ENCODE data around the gene STK24.
A peak's percentile ranks its signal among the peaks of the same experiment; 100 is the strongest.

STK24 gene

DNA sequence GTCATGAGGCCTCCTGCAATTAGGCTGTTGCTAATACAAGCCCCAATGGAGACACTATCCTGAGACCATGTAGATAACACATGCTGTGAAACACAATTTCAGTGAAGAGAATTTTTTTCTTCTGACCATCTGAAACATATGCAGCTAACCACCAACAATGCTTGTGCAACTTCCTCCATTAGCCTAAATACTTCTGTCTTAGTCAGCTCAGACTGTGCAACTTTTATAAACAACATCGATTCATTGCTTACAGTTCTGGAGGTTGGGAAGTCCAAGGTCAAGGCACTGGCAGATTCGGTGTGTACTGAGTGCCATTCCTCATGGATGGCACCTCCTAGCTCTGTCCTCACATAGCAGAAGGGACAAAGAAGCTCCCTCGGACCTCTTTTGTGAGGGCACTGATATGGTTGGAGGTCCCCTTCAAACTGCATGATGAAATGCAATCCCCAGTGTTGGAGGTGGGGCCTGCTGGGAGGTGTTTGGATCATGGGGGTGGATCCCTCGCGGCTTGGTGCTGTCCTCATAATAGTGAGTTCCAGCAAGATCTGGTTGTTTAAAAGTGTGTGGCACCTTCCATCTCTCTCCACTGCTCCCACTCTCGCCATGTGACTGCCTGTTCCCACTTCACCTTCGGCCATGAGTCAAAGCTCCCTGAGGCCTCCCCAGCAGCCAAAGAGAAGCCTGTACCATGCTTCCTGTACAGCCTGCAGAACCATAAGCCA lies 27.7 kb downstream of the STK24 start:
- Histone ChIP-seq H3K36me3 (ENCODE audit: control insufficient read depth, insufficient read depth, low read length) (peaks cover 22% of the 10 kb centered on the region), H3K4me3 (ENCODE audit: low read depth, low read length) (no peak overlapping the region), H3K27ac (ENCODE audit: low read depth, low read length) (no peak overlapping the region), H3K4me1 (ENCODE audit: control insufficient read depth, insufficient read depth, low read length) (peaks cover 11% of the 10 kb centered on the region), H3K27me3 (ENCODE audit: control insufficient read depth, insufficient read depth, low read length) (no peaks in the 10 kb centered on the region), H3K9ac (ENCODE audit: low read length) (no peak overlapping the region), H3K9me3 (ENCODE audit: control insufficient read depth, insufficient read depth, low read depth, low read length) (no peaks in the 10 kb centered on the region)

DNA sequence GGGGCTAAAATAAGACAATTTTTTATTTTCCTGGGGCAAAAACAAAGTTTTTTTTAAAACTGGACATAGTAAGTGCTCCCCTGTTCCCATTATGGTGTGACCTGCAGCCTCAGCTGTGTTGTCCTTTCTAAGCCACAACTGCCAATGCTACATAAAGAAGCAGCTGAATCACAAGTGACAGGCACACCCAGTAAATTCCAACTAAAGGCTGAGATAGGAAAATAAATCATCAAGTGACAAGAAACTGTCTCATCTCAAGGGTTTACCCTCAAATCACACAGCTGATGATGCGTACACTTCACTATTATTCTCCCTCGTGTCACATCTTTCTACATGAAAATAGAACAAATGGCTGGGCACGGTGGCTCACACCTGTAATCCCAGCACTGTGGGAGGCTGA lies 28.7 kb downstream of the STK24 start:
- H3K27ac ChIP-seq (ENCODE audit: low read depth, low read length): no peak overlapping the region

DNA sequence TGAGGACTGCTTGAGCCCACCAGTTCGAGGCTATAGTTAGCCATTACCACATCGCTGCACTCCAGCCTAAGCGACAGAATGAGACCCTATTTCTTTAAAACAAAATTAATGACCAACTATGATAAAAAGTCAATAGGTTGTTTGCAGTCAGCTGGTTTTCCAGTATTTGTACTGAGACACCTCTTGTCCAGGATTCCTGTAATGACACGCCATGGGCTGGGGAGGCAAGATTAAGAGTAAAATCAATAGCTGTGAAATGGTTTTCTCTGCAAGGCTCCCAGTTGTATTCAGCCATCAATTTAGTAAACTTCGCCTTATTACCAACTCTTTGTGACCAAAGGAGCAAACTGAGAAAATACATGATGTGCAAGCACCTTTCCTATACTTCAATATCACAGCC lies 29.5 kb downstream of the STK24 start:
- Histone ChIP-seq H3K27ac (ENCODE audit: low read depth, low read length) (no peak overlapping the region), H3K9me3 (ENCODE audit: control insufficient read depth, insufficient read depth, low read depth, low read length) (no peaks in the 10 kb centered on the region), H3K4me3 (ENCODE audit: low read depth, low read length) (no peak overlapping the region), H3K9ac (ENCODE audit: low read length) (no peak overlapping the region), H3K36me3 (ENCODE audit: control insufficient read depth, insufficient read depth, low read length) (peaks cover 22% of the 10 kb centered on the region), H3K4me1 (ENCODE audit: control insufficient read depth, insufficient read depth, low read length) (peaks cover 28% of the 10 kb centered on the region), H3K27me3 (ENCODE audit: control insufficient read depth, insufficient read depth, low read length) (no peaks in the 10 kb centered on the region)

More for the DNA sequence above, 28.7 kb downstream of the STK24 start:
- Histone ChIP-seq H3K27me3 (ENCODE audit: control insufficient read depth, insufficient read depth, low read length) (no peaks in the 10 kb centered on the region), H3K4me3 (ENCODE audit: low read depth, low read length) (no peak overlapping the region), H3K9me3 (ENCODE audit: control insufficient read depth, insufficient read depth, low read depth, low read length) (no peaks in the 10 kb centered on the region), H3K36me3 (ENCODE audit: control insufficient read depth, insufficient read depth, low read length) (peaks cover 22% of the 10 kb centered on the region), H3K9ac (ENCODE audit: low read length) (no peak overlapping the region), H3K4me1 (ENCODE audit: control insufficient read depth, insufficient read depth, low read length) (peaks cover 20% of the 10 kb centered on the region)

DNA sequence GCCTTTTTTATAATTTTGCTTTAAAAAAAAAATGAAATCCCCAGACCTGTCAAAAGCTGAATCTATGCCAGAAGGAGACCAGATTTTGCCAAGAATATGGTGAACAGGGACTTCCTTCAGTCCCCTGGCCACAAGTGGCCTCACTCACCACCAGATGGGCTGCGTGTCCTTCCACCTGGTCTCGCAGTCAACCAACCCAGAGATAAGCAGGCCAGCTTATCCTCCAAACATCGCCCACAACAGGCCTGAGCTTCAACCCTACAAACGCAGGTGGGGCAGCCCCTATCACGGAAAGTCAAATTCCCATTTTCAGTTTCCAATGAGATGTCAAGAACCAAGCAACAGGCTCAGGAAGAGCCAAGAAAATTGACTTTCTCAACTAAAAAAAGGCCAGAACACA lies 30.5 kb downstream of the STK24 start:
- Histone ChIP-seq H3K27ac (ENCODE audit: low read depth, low read length) (no peak overlapping the region), H3K36me3 (ENCODE audit: control insufficient read depth, insufficient read depth, low read length) (peaks cover 17% of the 10 kb centered on the region), H3K27me3 (ENCODE audit: control insufficient read depth, insufficient read depth, low read length) (no peaks in the 10 kb centered on the region), H3K9ac (ENCODE audit: low read length) (no peak overlapping the region), H3K4me3 (ENCODE audit: low read depth, low read length) (no peak overlapping the region), H3K4me1 (ENCODE audit: control insufficient read depth, insufficient read depth, low read length) (peaks cover 36% of the 10 kb centered on the region), H3K9me3 (ENCODE audit: control insufficient read depth, insufficient read depth, low read depth, low read length) (no peaks in the 10 kb centered on the region)

DNA sequence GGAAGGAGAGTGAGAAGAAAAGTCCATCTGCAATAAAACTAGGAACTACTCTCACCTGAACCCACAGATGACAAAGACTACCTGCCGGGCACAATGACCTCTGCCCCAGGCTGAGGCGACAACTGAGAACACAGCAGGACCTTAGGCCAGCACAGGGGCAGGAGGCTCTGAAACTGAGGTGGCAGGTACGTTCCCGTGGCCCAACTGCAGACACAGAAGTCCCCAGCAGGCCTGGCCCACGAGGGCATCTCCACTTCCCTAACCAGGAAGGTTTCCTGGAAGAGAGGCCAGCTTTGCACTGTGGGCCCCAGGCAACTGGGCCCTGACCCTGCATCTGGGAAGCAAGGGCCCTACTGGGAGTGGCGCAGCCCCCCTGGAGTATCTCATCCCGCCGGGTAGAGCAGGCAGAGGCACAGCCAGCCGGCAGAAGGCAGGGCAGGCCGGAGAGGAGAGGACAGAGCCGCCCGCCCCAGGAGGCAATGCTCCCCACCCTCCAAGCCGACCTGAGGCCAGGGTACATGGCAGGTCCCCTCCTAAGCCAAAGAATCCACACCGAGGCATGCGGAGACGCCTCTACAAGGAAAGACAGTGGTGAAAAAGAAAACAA lies 32.7 kb downstream of the STK24 start:
- Histone ChIP-seq H3K27me3 (ENCODE audit: control insufficient read depth, insufficient read depth, low read length) (no peaks in the 10 kb centered on the region), H3K36me3 (ENCODE audit: control insufficient read depth, insufficient read depth, low read length) (peaks cover 3% of the 10 kb centered on the region), H3K9ac (ENCODE audit: low read length) (no peak overlapping the region), H3K4me1 (ENCODE audit: control insufficient read depth, insufficient read depth, low read length) (peaks cover 36% of the 10 kb centered on the region), H3K4me3 (ENCODE audit: low read depth, low read length) (no peak overlapping the region; the same call in 1 of the 2 replicates), H3K9me3 (ENCODE audit: control insufficient read depth, insufficient read depth, low read depth, low read length) (no peaks in the 10 kb centered on the region), H3K27ac (ENCODE audit: low read depth, low read length) (peak overlapping the region; percentile 43; the same call in 1 of the 2 replicates)

DNA sequence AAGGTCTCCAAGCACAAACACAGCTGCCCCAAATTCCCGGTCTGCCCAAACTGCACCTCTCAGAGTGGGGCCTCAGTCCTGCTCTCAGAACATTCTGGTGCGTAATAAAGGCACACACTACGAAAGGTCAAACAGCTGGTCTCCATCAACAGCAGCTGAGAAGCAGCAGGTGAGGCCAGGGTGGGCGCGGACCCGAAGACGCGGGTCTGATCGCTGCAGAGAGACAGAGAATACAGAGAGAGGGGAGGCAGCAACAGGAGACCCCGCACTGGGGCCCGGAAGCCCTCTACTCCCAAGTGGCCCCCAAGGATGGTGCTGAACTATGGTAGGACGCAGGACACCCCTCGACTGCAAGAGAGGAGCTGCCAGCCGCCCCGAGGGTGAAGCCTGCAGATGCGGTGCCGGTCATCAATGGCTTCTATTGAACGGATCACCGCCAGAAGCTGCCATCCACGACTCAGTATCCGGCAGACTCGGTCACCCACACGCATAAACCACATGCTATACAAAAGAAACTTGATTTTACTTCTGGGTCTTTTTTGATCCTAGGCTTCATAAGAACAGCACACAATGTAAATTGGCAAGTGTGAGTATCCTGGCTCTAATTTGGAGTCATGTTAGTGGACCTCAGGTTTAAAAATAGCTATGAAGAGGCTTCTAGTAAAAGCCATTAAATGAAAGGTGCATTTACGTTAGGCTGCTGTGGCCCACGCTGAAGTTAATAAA lies 33.4 kb downstream of the STK24 start:
- Histone ChIP-seq H3K36me3 (ENCODE audit: control insufficient read depth, insufficient read depth, low read length) (no peaks in the 10 kb centered on the region), H3K9me3 (ENCODE audit: control insufficient read depth, insufficient read depth, low read depth, low read length) (no peaks in the 10 kb centered on the region), H3K4me1 (ENCODE audit: control insufficient read depth, insufficient read depth, low read length) (peaks cover 36% of the 10 kb centered on the region), H3K27ac (ENCODE audit: low read depth, low read length) (no peak overlapping the region), H3K27me3 (ENCODE audit: control insufficient read depth, insufficient read depth, low read length) (no peaks in the 10 kb centered on the region), H3K4me3 (ENCODE audit: low read depth, low read length) (no peak overlapping the region), H3K9ac (ENCODE audit: low read length) (no peak overlapping the region)

DNA sequence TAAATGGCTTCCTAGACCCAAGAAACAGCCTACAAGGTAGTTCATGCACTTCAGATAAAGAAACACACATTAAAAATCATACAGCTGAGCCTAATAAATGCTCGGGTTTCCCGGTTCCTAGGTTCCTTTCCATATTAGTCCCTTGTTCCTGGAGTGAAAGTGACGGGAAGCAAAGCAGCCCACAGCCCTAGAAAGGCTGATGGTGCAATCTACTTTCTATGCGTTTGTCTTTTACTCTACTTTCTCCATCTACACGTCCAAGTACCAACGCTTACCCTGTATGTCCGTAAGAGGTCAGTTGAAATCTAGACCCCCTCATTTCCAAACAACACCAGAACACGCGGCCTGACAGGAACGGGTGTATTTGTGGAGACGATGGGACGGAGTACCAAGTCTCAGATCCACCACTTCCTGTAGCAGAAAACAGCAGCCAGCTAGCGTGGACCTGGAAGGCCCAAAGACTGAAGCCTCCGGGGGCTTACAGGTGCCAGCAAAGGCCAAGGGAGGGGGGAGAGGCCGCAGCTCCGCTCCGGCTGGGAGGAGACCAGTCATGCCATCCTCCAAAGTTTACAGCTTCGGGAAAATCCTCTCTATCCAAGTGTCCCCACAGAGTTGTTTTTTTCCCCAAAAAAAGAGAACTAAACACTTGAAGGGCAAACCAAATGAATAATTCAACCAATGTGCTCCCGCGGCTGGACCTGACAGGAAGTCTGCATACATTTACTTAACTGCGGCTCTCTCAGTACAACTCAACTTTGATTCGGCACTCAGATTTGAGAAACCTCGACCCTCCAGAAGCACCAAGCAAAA lies 34.1 kb downstream of the STK24 start:
- no peak overlapping the region for H3K27ac ChIP-seq (ENCODE audit: low read depth, low read length)
- H3K9me3 ChIP-seq (ENCODE audit: control insufficient read depth, insufficient read depth, low read depth, low read length): no peaks in the 10 kb centered on the region
- H3K4me1 ChIP-seq (ENCODE audit: control insufficient read depth, insufficient read depth, low read length): peaks cover 37% of the 10 kb centered on the region
- no peaks in the 10 kb centered on the region for H3K27me3 ChIP-seq (ENCODE audit: control insufficient read depth, insufficient read depth, low read length)
- H3K36me3 ChIP-seq (ENCODE audit: control insufficient read depth, insufficient read depth, low read length): no peaks in the 10 kb centered on the region
- no peak overlapping the region for H3K4me3 ChIP-seq (ENCODE audit: low read depth, low read length)
- no peak overlapping the region for H3K9ac ChIP-seq (ENCODE audit: low read length)

DNA sequence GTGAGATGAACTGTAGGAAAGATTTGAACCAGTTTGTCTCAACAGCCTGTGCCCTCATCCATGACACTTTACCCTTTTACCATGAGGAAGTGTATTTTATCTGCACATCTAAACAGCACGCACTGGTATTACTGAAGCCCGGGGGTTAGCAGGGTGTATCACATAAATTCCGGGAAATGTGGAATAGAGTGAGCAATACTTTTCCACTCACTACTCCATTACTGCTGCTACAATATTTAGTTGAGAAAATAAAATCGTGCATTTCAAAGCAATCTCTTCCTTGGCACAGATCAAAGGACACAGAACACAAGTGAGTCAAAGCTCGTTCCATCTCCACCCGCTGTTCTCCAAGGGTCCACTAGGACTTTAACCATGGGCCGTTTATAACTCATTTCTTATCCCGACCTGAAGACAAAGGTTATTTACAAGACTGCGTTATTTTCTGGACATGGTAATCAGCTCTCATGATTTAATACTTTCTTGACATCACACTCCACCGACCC lies 35.2 kb downstream of the STK24 start:
- Histone ChIP-seq H3K9ac (ENCODE audit: low read length) (no peak overlapping the region), H3K4me1 (ENCODE audit: control insufficient read depth, insufficient read depth, low read length) (peaks cover 42% of the 10 kb centered on the region), H3K36me3 (ENCODE audit: control insufficient read depth, insufficient read depth, low read length) (no peaks in the 10 kb centered on the region), H3K9me3 (ENCODE audit: control insufficient read depth, insufficient read depth, low read depth, low read length) (no peaks in the 10 kb centered on the region), H3K27ac (ENCODE audit: low read depth, low read length) (no peak overlapping the region), H3K27me3 (ENCODE audit: control insufficient read depth, insufficient read depth, low read length) (no peaks in the 10 kb centered on the region), H3K4me3 (ENCODE audit: low read depth, low read length) (no peak overlapping the region)

DNA sequence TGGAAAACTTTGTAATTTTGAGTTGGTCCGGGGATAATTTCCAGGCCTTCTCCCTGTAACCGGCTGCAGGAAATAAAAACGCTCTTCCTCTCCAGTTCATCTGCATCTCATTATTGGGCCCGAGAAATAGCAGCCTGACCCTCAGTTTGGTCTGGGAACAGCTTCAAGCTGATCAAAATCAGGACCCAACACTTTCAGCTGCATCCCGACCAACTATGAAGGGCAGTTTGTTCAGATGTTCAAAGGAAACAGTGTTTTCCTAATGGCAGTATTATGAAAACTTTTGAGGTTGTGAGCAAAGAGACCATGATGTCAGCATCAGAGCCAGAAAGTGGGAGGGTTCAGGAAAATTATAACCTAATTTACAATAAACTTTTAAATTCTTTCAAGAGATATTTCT lies 35.7 kb downstream of the STK24 start:
- no peak overlapping the region for H3K27ac ChIP-seq (ENCODE audit: low read depth, low read length)
- no peak overlapping the region for H3K9ac ChIP-seq (ENCODE audit: low read length)
- no peak overlapping the region for H3K4me3 ChIP-seq (ENCODE audit: low read depth, low read length)
- H3K4me1 ChIP-seq (ENCODE audit: control insufficient read depth, insufficient read depth, low read length): peaks cover 44% of the 10 kb centered on the region
- H3K27me3 ChIP-seq (ENCODE audit: control insufficient read depth, insufficient read depth, low read length): no peaks in the 10 kb centered on the region
- H3K36me3 ChIP-seq (ENCODE audit: control insufficient read depth, insufficient read depth, low read length): no peaks in the 10 kb centered on the region
- no peaks in the 10 kb centered on the region for H3K9me3 ChIP-seq (ENCODE audit: control insufficient read depth, insufficient read depth, low read depth, low read length)

DNA sequence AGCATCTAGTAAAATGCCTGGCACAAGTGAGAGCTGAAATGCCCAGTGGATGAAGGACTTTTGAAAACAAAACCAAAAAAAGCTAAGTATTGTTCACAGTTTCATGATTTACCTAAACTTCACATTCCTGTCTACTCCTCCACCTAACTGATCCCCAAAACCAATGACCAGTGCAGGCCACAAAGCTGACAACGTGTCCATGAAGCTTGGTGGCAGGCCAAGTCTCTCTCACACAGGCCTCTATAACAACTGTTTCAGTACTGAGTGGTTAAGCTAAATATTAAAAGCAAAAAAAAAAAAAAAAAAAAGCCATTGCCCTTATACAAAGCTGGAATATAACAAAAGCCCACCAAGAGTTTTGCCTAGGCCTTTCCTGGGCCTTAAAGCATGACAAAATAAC lies 36.4 kb downstream of the STK24 start:
- Histone ChIP-seq H3K27ac (ENCODE audit: low read depth, low read length) (no peak overlapping the region), H3K4me1 (ENCODE audit: control insufficient read depth, insufficient read depth, low read length) (peaks cover 51% of the 10 kb centered on the region), H3K36me3 (ENCODE audit: control insufficient read depth, insufficient read depth, low read length) (no peaks in the 10 kb centered on the region), H3K4me3 (ENCODE audit: low read depth, low read length) (no peak overlapping the region), H3K27me3 (ENCODE audit: control insufficient read depth, insufficient read depth, low read length) (no peaks in the 10 kb centered on the region), H3K9me3 (ENCODE audit: control insufficient read depth, insufficient read depth, low read depth, low read length) (no peaks in the 10 kb centered on the region), H3K9ac (ENCODE audit: low read length) (no peak overlapping the region)
